GM20431 (cell line): ENCODE data around the gene IFITM2.
"Not testable (repeated sequence)": the region's sequence is repeated elsewhere in the genome, so short reads cannot be mapped to it uniquely, and the experiment has no call there.

ENCODE experiments used
- in situ Hi-C: fragments of 300-500 bp; cut with MseI, MboI; formaldehyde crosslinking; loops from one replicate; pipeline ENCODE4 v1.15.0; 2020; ENCODE audit warnings: low sequenced_read_pairs; ENCODE audit not compliant: unreplicated experiment

Gene IFITM2

DNA sequence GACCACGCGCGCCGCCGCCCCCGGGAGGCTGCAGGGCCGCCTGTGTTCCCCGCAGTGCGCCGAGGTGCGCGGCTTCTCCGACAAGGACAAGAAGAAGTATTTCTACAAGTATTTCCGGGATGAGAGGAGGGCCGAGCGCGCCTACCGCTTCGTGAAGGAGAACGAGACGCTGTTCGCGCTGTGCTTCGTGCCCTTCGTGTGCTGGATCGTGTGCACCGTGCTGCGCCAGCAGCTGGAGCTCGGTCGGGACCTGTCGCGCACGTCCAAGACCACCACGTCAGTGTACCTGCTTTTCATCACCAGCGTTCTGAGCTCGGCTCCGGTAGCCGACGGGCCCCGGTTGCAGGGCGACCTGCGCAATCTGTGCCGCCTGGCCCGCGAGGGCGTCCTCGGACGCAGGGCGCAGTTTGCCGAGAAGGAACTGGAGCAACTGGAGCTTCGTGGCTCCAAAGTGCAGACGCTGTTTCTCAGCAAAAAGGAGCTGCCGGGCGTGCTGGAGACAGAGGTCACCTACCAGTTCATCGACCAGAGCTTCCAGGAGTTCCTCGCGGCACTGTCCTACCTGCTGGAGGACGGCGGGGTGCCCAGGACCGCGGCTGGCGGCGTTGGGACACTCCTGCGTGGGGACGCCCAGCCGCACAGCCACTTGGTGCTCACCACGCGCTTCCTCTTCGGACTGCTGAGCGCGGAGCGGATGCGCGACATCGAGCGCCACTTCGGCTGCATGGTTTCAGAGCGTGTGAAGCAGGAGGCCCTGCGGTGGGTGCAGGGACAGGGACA, 26.7 kb upstream of the IFITM2 start:
- in situ Hi-C loops = no loop called here

DNA sequence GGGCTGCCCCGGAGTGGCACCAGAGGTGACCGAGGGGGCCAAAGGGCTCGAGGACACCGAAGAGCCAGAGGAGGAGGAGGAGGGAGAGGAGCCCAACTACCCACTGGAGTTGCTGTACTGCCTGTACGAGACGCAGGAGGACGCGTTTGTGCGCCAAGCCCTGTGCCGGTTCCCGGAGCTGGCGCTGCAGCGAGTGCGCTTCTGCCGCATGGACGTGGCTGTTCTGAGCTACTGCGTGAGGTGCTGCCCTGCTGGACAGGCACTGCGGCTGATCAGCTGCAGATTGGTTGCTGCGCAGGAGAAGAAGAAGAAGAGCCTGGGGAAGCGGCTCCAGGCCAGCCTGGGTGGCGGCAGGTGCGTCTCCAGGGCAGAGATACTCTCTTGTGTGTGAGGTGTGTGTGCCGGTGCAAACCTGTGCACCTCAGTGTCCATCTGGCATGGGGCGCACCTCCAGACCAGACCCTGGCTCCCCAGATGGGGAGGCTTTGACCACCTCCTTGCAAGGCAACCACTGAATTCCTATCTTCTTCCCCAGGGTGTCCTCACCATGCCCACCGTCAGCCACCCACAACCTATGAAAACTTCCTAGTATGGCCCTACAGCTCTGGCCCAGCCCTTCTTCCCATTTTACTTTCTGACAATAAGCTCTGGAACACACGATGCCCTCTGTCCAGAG, 26.0 kb upstream of the IFITM2 start:
- in situ Hi-C loops = no loop called here

- in situ Hi-C loops = no loop called here
Observed at GRCh38 chr11:282171-282570, 25.4 kb upstream of the IFITM2 start.

GRCh38 chr11:282630-283360, 24.8 kb upstream of the IFITM2 start:
- in situ Hi-C loops = no loop called here

DNA sequence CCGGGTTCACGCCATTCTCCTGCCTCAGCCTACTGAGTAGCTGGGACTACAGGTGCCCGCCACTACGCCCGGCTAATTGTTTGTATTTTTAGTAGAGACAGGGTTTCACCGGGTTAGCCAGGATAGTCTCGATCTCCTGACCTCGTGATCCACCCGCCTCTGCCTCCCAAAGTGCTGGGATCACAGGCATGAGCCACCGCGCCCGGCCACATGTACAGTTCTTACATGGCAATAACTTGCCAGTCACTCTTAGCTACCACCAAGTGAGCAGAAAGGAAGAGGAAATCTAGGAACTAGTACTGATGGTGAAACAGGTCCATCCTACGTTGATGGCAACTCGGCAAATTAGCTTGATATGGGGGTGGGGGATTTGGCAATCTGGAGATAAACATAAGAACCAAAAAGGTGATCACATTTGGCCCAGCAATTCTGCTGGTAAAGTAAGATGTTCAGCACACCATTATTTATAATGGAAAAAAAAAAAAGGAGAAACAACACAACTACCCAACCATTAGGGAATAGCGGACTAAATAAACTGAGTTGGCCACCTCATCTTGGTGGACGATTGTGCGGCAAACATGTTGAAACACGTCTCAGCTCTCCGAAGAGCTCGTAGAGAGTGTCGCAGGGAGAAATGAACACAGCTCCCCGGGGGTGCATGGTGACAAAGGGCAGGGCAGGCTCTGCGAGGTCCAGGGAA, 24.1 kb upstream of the IFITM2 start:
- in situ Hi-C loops = no loop called here

DNA sequence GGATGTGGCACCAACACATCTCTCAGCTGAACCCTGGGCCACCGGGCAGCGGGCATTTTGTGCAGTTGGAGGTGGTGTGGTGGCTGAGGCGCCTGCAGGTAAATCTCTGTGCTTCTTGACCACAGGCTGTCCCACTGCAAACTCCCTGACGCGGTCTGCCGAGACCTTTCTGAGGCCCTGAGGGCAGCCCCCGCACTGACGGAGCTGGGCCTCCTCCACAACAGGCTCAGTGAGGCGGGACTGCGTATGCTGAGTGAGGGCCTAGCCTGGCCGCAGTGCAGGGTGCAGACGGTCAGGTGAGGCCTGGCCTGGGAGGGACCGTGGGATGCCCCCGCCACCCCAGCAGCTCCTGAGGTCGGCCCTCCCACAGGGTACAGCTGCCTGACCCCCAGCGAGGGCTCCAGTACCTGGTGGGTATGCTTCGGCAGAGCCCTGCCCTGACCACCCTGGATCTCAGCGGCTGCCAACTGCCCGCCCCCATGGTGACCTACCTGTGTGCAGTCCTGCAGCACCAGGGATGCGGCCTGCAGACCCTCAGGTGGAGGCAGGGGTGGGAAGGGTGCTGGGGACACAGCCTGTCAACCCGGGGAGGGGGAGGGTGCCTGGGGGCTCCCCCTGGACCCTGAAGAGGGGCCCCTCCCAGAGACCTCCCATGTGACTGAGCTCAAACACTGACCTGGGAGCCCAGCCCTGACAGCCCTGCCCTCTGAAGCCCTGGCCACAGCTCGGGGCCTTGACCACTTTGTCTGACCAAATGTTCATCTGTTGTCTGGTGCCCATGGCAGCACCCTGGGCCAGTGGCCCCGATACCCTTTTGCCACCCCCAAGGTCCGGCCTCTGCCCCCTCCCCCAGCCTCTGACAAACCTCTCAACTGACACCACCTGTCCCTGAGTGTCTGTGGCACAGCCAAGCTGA, 23.3 kb upstream of the IFITM2 start:
- in situ Hi-C loops = no loop called here

DNA sequence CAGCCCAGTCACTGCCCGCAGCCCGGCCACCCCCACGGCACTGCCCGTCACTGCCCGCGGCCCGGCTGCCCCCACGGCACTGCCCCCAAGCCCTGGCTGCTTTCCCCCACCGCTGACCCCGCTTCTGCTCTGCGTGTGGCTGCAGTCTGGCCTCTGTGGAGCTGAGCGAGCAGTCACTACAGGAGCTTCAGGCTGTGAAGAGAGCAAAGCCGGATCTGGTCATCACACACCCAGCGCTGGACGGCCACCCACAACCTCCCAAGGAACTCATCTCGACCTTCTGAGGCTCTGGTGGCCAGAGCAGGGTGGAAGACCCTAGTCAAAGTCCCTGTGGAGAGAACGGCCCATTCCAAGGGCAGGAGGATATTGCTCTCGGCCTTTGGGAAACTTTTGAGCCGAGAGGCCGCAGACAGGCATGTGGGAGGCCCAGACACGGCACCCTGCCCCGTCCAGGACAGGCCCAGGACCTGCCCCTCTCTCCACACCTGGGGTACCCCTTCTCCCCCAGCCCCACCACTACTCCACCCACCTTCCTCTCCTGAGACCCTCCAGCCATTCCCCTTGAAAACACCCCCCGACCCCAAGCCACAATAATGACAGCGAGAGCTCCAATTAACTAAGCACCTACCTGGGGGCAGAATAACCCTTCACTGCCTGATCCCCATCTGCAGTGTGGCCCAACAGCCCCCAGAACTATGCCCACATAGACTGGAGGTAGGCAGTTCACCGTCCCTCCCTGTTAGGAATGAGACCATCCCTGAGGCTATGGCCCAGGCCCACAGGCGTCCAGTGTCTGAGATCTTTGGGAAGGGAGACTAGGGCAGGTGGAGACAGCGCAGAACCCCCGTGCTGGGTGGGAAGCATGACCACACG, 22.4 kb upstream of the IFITM2 start:
- in situ Hi-C loops = no loop called here

DNA sequence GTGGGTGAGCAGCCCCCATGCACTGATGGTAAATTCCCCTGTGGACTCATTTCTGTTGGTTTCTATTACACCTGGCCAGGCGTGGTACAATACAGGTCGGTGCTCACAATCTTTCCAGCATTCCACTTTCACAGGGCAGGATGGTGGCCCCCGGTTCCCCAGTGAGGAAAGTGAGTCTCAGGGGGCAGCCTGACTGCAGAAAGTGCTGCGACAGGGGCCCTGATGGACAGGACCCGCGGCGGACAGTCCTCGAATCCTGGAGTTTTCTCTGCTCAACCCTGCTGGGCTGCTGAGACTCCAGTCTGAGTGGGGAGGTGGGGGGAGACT, 21.8 kb upstream of the IFITM2 start:
- in situ Hi-C loops = no loop called here

DNA sequence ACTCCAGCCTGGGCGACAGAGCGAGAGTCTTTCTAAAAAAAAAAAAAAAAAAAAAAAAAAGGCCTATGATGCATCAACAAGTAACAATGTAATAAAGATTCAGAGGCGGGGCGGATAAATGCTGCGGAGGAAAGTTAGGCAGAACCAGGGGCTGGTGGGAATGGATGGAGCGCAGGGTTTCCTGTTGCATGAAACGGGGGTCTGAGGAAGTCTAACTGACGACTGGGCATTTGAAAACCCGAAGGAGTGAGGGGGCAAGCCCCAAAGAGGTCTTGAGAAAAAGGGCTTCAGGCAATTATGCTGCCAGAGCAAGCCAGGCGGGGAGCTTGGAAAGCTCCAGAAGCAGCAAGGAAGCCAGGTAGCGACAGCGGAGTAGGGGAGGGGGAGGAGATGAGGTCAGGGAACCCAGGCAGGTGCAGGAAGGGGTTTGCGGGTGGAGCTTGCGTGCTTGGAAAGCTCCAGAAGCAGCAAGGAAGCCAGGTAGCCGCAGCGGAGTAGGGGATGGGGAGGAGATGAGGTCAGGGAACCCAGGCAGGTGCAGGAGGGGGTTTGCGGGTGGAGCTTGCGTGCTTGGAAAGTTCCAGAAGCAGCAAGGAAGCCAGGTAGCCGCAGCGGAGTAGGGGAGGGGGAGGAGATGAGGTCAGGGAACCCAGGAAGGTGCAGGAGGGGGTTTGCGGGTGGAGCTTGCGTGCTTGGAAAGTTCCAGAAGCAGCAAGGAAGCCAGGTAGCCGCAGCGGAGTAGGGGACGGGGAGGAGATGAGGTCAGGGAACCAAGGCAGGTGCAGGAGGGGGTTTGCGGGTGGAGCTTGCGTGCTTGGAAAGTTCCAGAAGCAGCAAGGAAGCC, 20.4 kb upstream of the IFITM2 start:
- in situ Hi-C loops = not testable (repeated sequence)

GRCh38 chr11:287821-288477, 19.7 kb upstream of the IFITM2 start:
- in situ Hi-C loops = no loop called here

DNA sequence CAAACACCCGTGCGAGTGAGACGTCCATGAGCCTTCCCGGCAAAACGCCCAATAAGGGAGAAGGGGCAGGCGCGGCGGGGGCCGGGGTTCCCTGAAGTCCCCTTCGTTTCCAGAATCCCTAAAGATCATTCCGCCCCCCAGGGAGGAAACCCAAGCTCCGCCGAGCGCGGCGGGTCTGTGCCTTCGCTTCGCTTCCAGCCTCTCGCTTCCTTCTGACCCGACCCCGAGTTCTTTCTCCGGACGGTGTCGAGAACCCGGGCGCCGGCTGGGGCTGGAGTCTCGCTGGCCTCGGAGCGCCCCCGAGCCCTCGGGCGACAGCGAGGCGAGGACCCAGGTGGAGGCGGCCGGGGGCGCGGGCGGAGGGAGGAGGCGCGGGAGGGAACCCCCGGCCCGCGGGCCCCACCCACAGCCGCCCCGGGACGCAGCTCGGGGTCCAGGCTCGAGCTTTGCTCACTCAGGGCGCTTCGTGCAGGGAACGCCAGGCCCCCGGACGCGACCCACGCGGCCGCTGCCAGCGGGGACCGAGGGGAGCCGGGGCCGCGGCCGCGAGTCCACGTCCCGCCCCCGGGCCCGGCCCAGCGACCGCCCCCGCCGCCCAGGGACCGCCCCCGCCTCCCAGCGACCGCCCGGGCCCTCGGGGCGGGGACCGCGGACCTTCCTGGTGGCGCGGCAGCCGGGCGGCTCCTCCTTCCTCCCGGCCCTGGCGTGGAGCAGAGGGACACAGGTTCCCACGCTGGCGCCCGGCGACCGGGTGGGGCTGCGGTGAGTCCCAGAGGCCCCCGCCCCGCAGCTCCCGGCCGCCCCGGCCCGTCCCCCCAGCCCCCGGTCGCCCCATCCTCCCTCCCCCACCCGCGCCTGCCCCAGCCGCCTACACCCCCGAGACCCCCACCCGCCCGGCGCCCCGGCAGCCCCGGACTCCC, 18.9 kb upstream of the IFITM2 start, which contains the start of gene PGGHG:
Gene PGGHG, plus strand, starts transcription at position 649 of the 920 bp plus-strand sequence. CDS start 691 bp downstream, outside the sequence.
- in situ Hi-C loops = no loop called here

GRCh38 chr11:289398-289711, 18.3 kb upstream of the IFITM2 start:
- in situ Hi-C loops = no loop called here

DNA sequence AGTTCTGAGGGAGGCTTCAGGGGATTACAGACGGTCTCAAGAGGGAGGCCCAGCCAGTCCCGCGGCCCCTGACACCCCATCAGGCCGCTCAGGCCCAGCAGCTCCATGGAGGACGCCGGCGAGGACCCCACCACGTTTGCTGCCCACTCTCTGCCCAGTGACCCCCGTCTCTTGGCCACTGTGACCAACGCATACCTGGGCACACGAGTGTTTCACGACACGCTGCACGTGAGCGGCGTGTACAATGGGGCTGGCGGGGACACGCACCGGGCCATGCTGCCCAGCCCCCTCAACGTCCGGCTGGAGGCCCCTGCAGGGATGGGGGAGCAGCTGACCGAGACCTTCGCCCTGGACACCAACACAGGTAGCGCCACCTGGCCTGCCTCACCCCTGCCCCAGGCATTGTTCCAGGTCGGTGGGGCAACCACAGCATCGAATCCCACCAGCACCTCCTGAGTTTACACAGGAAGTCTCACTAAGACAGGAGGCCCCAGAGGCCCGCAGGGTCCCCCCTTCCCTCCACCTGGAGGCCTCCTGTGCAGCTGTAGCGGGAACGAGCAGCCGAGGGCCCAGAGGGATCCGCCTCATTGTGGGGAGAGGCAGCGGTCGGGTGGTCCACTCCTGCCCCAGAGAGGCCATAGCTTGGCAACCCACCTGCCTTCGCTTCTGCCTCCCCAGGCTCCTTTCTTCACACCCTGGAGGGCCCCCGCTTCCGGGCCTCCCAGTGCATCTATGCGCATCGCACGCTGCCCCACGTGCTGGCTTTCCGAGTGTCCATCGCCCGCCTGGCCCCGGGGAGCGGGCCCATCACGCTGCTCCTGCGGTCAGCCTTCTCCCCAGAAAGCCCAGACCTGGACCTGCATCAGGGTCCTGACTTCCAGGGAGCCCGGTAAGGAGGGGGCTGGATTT, 17.6 kb upstream of the IFITM2 start:
- in situ Hi-C loops = no loop called here

DNA sequence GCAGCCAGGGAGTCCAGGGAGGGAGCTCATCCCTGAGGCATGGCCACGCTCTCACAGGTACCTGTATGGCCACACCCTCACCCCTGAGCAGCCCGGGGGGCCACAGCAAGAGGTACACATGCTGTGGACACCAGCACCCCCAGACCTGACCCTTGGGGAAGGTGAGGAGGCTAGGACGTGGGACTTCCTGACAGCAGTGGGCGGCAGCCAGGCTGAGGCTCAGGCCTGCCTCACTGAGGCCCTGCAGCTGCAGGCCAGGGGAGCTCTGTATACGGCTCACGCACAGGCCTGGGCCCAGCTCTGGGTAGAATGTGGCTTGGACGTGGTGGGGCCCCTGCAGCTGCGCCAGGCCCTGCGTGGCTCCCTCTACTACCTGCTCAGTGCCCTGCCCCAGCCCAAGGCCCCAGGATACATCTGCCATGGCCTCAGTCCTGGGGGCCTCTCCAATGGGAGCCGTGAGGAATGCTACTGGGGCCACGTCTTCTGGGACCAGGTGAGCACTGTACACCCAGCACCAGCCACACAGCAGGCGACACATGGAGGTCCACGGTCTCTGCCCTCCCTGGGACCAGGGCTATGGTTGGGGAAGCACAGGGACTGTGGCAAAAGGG, 16.9 kb upstream of the IFITM2 start:
- in situ Hi-C loops = no loop called here
